GM06990 (cell line): ENCODE measurements around the gene C14orf180.

ENCODE experiments used
- DNase-seq: peaks from one replicate; pipeline ENCODE4 v3.0.0-alpha.2; 2011; ENCODE audit not compliant: insufficient read length; ENCODE audit errors: extremely low read depth
- H3K27me3 ChIP-seq: replicated peaks from 2 replicates; pipeline ENCODE4 v1.6.0; 2011; ENCODE audit warnings: low read length; ENCODE audit not compliant: control insufficient read depth, insufficient read depth
- H3K36me3 ChIP-seq: 2 replicates; pipeline ENCODE4 v1.5.1; 2011; ENCODE audit warnings: low read length; ENCODE audit not compliant: control insufficient read depth, insufficient read depth
- H3K4me3 ChIP-seq: replicated peaks from 2 replicates; pipeline ENCODE4 v1.5.1; 2011; ENCODE audit warnings: low read depth, mild to moderate bottlenecking, control low read depth, low read length
- TF ChIP-seq, protein P1 (sequence below): IDR thresholded peaks from 2 replicates; pipeline ENCODE4 v1.5.1; 2011; ENCODE audit warnings: low read length, control low read depth, mild to moderate bottlenecking, inconsistent platforms; ENCODE audit not compliant: insufficient read depth, poor library complexity, severe bottlenecking

The C14orf180 gene

GRCh38 chr14:104601786-104602185 is 22.2 kb downstream of the C14orf180 start:
- TF ChIP-seq, protein P1, sequence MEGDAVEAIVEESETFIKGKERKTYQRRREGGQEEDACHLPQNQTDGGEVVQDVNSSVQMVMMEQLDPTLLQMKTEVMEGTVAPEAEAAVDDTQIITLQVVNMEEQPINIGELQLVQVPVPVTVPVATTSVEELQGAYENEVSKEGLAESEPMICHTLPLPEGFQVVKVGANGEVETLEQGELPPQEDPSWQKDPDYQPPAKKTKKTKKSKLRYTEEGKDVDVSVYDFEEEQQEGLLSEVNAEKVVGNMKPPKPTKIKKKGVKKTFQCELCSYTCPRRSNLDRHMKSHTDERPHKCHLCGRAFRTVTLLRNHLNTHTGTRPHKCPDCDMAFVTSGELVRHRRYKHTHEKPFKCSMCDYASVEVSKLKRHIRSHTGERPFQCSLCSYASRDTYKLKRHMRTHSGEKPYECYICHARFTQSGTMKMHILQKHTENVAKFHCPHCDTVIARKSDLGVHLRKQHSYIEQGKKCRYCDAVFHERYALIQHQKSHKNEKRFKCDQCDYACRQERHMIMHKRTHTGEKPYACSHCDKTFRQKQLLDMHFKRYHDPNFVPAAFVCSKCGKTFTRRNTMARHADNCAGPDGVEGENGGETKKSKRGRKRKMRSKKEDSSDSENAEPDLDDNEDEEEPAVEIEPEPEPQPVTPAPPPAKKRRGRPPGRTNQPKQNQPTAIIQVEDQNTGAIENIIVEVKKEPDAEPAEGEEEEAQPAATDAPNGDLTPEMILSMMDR = no peak
- DNase-seq = no peak
- no peaks in the 10 kb centered on the region for H3K36me3 ChIP-seq

GRCh38 chr14:104602315-104602932 is 22.9 kb downstream of the C14orf180 start:
- no peaks in the 10 kb centered on the region for H3K36me3 ChIP-seq
- TF ChIP-seq, protein P1 = no peak
- H3K4me3 ChIP-seq = no peak overlapping the region
- peaks cover 3% of the 10 kb centered on the region for H3K27me3 ChIP-seq
- DNase-seq = no peak

More at GRCh38 chr14:104601786-104602185, 22.2 kb downstream of the C14orf180 start:
- Histone ChIP-seq H3K27me3 (peaks cover 3% of the 10 kb centered on the region), H3K4me3 (no peak overlapping the region)

DNA sequence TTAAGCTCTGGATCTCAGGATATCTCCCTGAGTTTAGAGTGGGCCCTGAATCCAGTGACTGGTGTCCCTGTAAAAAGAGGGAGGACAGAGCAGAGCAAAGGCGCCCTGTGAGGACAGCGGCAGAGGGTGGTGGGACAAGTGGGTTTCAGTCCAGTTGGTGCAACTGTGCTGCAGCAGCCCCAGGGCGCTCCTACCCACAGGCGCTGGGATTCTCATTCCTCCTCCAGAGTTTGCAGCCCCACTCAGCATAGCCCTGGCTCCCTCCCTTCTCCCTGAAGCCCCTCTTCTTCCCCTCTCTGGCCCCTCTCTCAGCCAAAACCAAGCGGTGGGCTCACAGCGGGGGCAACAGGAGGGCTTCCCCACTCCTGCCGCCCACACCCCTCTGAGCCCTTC is 23.4 kb downstream of the C14orf180 start:
- H3K36me3 ChIP-seq = no peaks in the 10 kb centered on the region
- DNase-seq = no peak
- H3K4me3 ChIP-seq = no peak overlapping the region
- H3K27me3 ChIP-seq = peaks cover 3% of the 10 kb centered on the region
- TF ChIP-seq, protein P1 = no peak

- TF ChIP-seq, protein P1 = no peak
- Histone ChIP-seq H3K36me3 (no peaks in the 10 kb centered on the region), H3K27me3 (peaks cover 3% of the 10 kb centered on the region), H3K4me3 (no peak overlapping the region)
- no peak for DNase-seq
Observed at GRCh38 chr14:104603711-104604401, 24.3 kb downstream of the C14orf180 start.

DNA sequence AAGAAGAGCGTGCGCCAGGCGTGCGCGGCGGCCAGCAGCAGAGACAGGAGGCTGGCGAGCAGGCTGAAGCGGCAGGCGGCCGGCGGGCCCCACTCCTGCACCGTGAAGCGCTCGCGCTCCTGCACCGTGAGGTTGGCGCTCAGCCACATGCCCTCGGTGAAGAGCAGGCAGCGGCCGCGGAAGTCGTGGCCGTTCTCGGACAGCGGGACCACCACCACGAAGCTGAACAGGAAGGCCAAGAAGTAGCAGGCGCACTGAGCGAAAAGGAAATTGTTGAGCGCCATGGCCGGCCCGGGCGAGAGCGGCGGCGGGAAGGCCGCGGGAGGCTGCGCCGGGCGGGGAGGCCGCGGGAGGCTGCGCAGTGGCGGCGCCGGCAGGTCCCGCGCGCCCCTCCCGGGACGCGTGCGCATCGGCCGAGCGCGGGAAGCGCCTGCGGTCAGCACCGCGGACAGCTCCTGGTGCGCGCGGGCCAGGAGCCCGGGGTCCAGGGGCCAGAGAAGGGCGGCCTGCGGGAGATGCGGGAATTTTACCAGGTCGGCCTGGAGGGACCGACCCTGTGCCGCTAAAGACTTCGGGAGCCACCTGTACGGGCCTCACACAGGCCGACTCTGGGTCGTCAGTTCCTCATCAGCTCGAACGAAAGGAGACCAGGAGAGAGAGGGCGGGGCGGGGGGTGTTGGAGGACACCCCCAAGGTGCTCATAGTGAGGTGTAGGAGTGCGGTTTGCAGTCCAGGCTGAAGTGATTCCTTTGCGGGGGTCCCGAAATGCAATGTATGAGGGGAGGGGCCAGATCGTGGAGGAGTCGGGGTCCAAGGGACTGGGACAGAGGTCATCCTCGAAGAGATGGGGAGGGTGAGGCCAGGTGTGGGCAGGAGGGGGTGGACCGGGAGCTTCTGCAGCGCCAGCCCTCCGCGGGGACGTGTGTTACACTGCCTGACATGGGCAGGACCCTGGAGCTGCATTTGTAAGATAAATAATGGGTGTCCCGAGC is 25.2 kb downstream of the C14orf180 start, which contains the start of gene TMEM179:
TSS of gene TMEM179 (minus strand) at position 315 of the 992 bp plus-strand sequence. CDS start at position 284, 31 bp downstream.
- no peak within 1 kb of the TSS for H3K4me3 ChIP-seq
- TF ChIP-seq, protein P1 = no peak
- peaks cover 2% of the 10 kb centered on the region; the same call in 1 of the 2 replicates for H3K27me3 ChIP-seq
- DNase-seq = no peak
- no peaks in the 10 kb centered on the region for H3K36me3 ChIP-seq
